ENCODE data around the gene RPL27. TPM values are rescaled to one million over a fixed set of nuclear protein-coding genes. Genes with fewer than 3 reads are reported as not detected.

RPL27 gene
- total and polyA plus RNA-seq, 2 of the 13 experiments (the other 11 are each of a cell fraction or from before 2014, with no cell fraction given), result 1,585 to 5,840 TPM

GRCh38 chr17:43020789-43021740 is 22.8 kb downstream of the RPL27 start (continued):
- 0 out of 2 replicates have a peak, but pooled peaks have one; percentile 5 for TF ChIP-seq ZNF574 (CRISPR knock-in tag; IDR thresholded peaks at IDR 0.05)
- TF ChIP-seq TEF (CRISPR knock-in tag; IDR thresholded peaks at IDR 0.05), result no peak
- no peak for TF ChIP-seq ELF3 (CRISPR knock-in tag; IDR thresholded peaks at IDR 0.05)
- no peak for TF ChIP-seq ZNF333 (CRISPR knock-in tag; IDR thresholded peaks at IDR 0.05; ENCODE audit: borderline replicate concordance)
- TF ChIP-seq ZNF207 (IDR thresholded peaks at IDR 0.05; ENCODE audit: borderline replicate concordance), result no peak
- TF ChIP-seq HHEX (CRISPR knock-in tag; IDR thresholded peaks at IDR 0.05), result no peak
- TF ChIP-seq ZNF256 (CRISPR knock-in tag; conservative IDR thresholded peaks at IDR 0.05), result no peak
- TF ChIP-seq JARID2 (CRISPR knock-in tag; IDR thresholded peaks at IDR 0.05; ENCODE audit: insufficient replicate concordance), result no peak
- no peak for TF ChIP-seq ZNF263 (CRISPR knock-in tag; IDR thresholded peaks at IDR 0.05)
- TF ChIP-seq ZNF713 (CRISPR knock-in tag; IDR thresholded peaks at IDR 0.05), result no peak
- no peak; the same call in 1 of the 2 replicates for TF ChIP-seq ETS1 (CRISPR knock-in tag; IDR thresholded peaks at IDR 0.05)
- TF ChIP-seq RFX5 (IDR thresholded peaks at IDR 0.05; ENCODE audit: low read depth, low read length), result no peak
- no peak for TF ChIP-seq FOSL1 (CRISPR knock-in tag; IDR thresholded peaks at IDR 0.05; ENCODE audit: borderline replicate concordance)
- 0 out of 2 replicates have a peak, but pooled peaks have one; percentile 2 for TF ChIP-seq ZNF775 (CRISPR knock-in tag; IDR thresholded peaks at IDR 0.05; ENCODE audit: borderline replicate concordance)
- no peak for TF ChIP-seq ZHX1 (CRISPR knock-in tag; IDR thresholded peaks at IDR 0.05; ENCODE audit: low read depth)
- TF ChIP-seq ZNF225 (CRISPR knock-in tag; IDR thresholded peaks at IDR 0.05), result no peak
- TF ChIP-seq ZNF607 (CRISPR knock-in tag; IDR thresholded peaks at IDR 0.05; ENCODE audit: borderline replicate concordance), result no peak
- peak; percentile 97 for TF ChIP-seq ZNF335 (CRISPR knock-in tag; IDR thresholded peaks at IDR 0.05)
- no peak for TF ChIP-seq TCF7L2 (IDR thresholded peaks at IDR 0.05; ENCODE audit: low read depth, low read length)
- no peak for TF ChIP-seq PAX8 (CRISPR knock-in tag; IDR thresholded peaks at IDR 0.05; ENCODE audit: borderline replicate concordance)
- TF ChIP-seq PHF5A (CRISPR knock-in tag; IDR thresholded peaks at IDR 0.05; ENCODE audit: low read depth, unreplicated experiment), result no peak
- TF ChIP-seq SRF (IDR thresholded peaks at IDR 0.05; ENCODE audit: low read depth, low read length), result no peak
- peak; percentile 40; the same call in 1 of the 2 replicates for TF ChIP-seq SAP130 (CRISPR knock-in tag; IDR thresholded peaks at IDR 0.05; ENCODE audit: low read depth)

Measured in HepG2 (cell line).